GM12875 (cell line): Measurements from ENCODE around the gene H2BW1.
"Not testable (repeated sequence)": the region's sequence is repeated elsewhere in the genome, so short reads cannot be mapped to it uniquely, and the experiment has no call there.

Experiments used
- H3K4me3 ChIP-seq: one replicate; pipeline ENCODE4 v1.5.1; 2011; ENCODE audit warnings: low read depth, low read length, control low read depth
- CTCF ChIP-seq: IDR thresholded peaks from 2 replicates; pipeline ENCODE4 v1.5.1; 2011; ENCODE audit warnings: low read depth, mild to moderate bottlenecking, control low read depth, inconsistent platforms, low read length, moderate library complexity, borderline replicate concordance; ENCODE audit not compliant: insufficient read depth

The H2BW1 gene

GRCh38 chrX:104013606-104014005 lies at the start of gene H2BW1:
Gene H2BW1 (minus strand): TSS chrX:104013708. CDS start chrX:104013576, 132 bp downstream.
- no peak for TF ChIP-seq CTCF

GRCh38 chrX:104062636-104063035 lies 49.1 kb upstream of the H2BW1 start:
- H3K4me3 ChIP-seq, result not testable (repeated sequence)

More at GRCh38 chrX:104013606-104014005, at the start of gene H2BW1:
- H3K4me3 ChIP-seq, result no peak within 1 kb of the TSS

- not testable (repeated sequence) for H3K4me3 ChIP-seq
These were observed 41.4 kb upstream of the H2BW1 start for GRCh38 chrX:104054956-104055355.

- TF ChIP-seq CTCF, result no peak
- no peak overlapping the region for H3K4me3 ChIP-seq
These were observed 33.7 kb upstream of the H2BW1 start for GRCh38 chrX:104047171-104047570.

- no peak for TF ChIP-seq CTCF
- H3K4me3 ChIP-seq, result no peak overlapping the region
These were observed 32.1 kb upstream of the H2BW1 start for GRCh38 chrX:104045642-104046041.

- no peak overlapping the region for H3K4me3 ChIP-seq
- no peak for TF ChIP-seq CTCF
These were observed 27.5 kb upstream of the H2BW1 start for GRCh38 chrX:104041003-104041402.

- TF ChIP-seq CTCF, result no peak
- H3K4me3 ChIP-seq, result no peak within 1 kb of the TSS
These were observed 26.4 kb upstream of the H2BW1 start, which contains the start of gene H2BW2 for GRCh38 chrX:104039689-104040505. Gene H2BW2 (plus strand): TSS chrX:104039956. CDS start chrX:104039995, 39 bp downstream.

- TF ChIP-seq CTCF, result no peak
These were observed 4.6 kb upstream of the H2BW1 start for GRCh38 chrX:104018126-104018525.

GRCh38 chrX:104015576-104015975 lies 2.1 kb upstream of the H2BW1 start:
- H3K4me3 ChIP-seq, result not testable (repeated sequence)

More at GRCh38 chrX:104018126-104018525, 4.6 kb upstream of the H2BW1 start:
- H3K4me3 ChIP-seq, result no peak overlapping the region
